ENCODE data around the gene GEMIN7. TPM values are rescaled to one million over a fixed set of nuclear protein-coding genes. Genes with fewer than 3 reads are reported as not detected.

The GEMIN7 gene
- total RNA-seq, 6 experiments from 2014 or later: 10.9 to 27.5 (median 14.0) TPM

DNA sequence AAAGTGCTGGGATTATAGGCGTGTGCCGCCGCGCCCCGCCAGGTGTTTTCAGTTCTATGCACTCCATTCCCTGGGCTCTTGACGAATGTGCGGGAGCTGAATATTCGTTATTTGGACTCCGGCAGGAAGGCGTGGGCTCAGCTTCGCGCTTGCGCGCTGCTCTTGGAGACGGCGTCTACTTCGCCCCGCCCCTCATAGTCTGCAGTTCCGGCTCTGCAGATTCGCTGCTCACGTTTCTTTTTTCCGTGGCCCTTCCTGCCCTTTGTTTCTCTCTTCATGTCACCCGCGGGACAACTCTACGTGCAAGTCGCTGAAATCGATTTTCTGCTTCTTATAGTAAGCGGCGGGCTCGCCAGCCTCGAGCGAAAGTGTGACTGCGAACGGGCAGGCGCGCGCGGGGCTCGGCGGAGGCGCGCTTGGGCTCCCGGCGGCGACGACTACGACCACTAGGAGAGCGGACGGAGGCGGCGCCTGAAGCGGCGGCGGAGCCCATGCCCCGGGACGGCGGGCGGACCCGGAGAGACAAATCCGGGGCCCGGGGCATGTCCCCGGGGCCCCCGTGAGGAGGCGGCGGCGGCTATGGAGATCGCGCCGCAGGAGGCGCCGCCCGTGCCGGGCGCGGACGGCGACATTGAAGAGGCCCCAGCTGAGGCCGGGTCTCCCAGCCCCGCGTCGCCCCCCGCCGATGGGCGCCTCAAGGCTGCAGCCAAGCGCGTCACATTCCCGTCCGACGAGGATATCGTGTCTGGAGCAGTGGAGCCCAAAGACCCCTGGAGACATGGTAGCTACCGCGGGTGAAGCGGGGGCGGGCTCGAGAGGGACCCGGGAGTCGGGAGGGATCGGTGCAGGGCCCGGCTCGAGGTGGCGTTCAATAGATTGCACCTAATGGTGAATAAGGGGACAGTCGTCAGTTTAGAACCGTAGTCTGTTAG is 14.0 kb downstream of the GEMIN7 start, which contains the start of gene PPP1R37:
PPP1R37 (plus strand) TSS at position 433 of the 932 bp plus-strand sequence; CDS start at position 580, 147 bp downstream.
- H3K4me1 ChIP-seq: peaks cover 0 to 29% (median 4%) of the 10 kb centered on the region in 4 donors
- intact Hi-C loops (cut with DNase I): no loop called here
- WGBS (ENCODE audit: insufficient coverage, low coverage, low lambda C conversion rate, missing lambda C conversion rate): 0% methylated on average over 60 of the region's 103 CpGs
- peak; percentile 94 to 96 (median 95) for DNase-seq
- TF ChIP-seq, protein P1, sequence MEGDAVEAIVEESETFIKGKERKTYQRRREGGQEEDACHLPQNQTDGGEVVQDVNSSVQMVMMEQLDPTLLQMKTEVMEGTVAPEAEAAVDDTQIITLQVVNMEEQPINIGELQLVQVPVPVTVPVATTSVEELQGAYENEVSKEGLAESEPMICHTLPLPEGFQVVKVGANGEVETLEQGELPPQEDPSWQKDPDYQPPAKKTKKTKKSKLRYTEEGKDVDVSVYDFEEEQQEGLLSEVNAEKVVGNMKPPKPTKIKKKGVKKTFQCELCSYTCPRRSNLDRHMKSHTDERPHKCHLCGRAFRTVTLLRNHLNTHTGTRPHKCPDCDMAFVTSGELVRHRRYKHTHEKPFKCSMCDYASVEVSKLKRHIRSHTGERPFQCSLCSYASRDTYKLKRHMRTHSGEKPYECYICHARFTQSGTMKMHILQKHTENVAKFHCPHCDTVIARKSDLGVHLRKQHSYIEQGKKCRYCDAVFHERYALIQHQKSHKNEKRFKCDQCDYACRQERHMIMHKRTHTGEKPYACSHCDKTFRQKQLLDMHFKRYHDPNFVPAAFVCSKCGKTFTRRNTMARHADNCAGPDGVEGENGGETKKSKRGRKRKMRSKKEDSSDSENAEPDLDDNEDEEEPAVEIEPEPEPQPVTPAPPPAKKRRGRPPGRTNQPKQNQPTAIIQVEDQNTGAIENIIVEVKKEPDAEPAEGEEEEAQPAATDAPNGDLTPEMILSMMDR (IDR thresholded peaks at IDR 0.05): peak in 3 of 4 donors; percentile 20 to 47 (median 26)
- peak; percentile 42 for TF ChIP-seq POLR2A (IDR thresholded peaks at IDR 0.05)
- H3K27me3 ChIP-seq: no peaks in the 10 kb centered on the region
- H3K27ac ChIP-seq: peak within 1 kb of the TSS; percentile 91 to 96 (median 93)
- peak; percentile 77 to 85 (median 78) for ATAC-seq
- H3K36me3 ChIP-seq: peaks cover 0 to 4% (median 0%) of the 10 kb centered on the region in 4 donors
- H3K9me3 ChIP-seq: no peaks in the 10 kb centered on the region
- H3K4me3 ChIP-seq: peak within 1 kb of the TSS; percentile 99

- WGBS (ENCODE audit: insufficient coverage, low coverage, low lambda C conversion rate, missing lambda C conversion rate): 55% methylated on average over 5 of the region's 9 CpGs
- Histone ChIP-seq H3K36me3 (peaks cover 0 to 4% (median 0%) of the 10 kb centered on the region in 4 donors), H3K9me3 (no peaks in the 10 kb centered on the region), H3K27ac (no peak overlapping the region), H3K4me3 (peak overlapping the region in 2 of 3 donors; percentile 99), H3K4me1 (peaks cover 0 to 31% (median 4%) of the 10 kb centered on the region in 4 donors), H3K27me3 (no peaks in the 10 kb centered on the region)
- intact Hi-C loops (cut with DNase I): no loop called here
- ATAC-seq (no peak), DNase-seq (no peak)
- no peak for TF ChIP-seq POLR2A (IDR thresholded peaks at IDR 0.05)
- TF ChIP-seq, protein P1 (IDR thresholded peaks at IDR 0.05): no peak
Observed at GRCh38 chr19:45094137-45094536, 15.1 kb downstream of the GEMIN7 start.

GRCh38 chr19:45094707-45095106 is 15.6 kb downstream of the GEMIN7 start:
- TF ChIP-seq, protein P1 (IDR thresholded peaks at IDR 0.05): no peak
- TF ChIP-seq POLR2A (IDR thresholded peaks at IDR 0.05): no peak
- ATAC-seq (no peak), DNase-seq (no peak)
- peaks cover 0 to 4% (median 0%) of the 10 kb centered on the region in 4 donors for H3K36me3 ChIP-seq
- no peak overlapping the region for H3K27ac ChIP-seq
- WGBS (ENCODE audit: insufficient coverage, low coverage, low lambda C conversion rate, missing lambda C conversion rate): 89% methylated on average over 4 of the region's 5 CpGs
- H3K4me1 ChIP-seq: peaks cover 0 to 31% (median 4%) of the 10 kb centered on the region in 4 donors
- intact Hi-C loops (cut with DNase I): no loop called here
- no peaks in the 10 kb centered on the region for H3K27me3 ChIP-seq
- H3K9me3 ChIP-seq: no peaks in the 10 kb centered on the region
- no peak overlapping the region for H3K4me3 ChIP-seq

- Histone ChIP-seq H3K4me3 (no peak overlapping the region), H3K36me3 (no peaks in the 10 kb centered on the region), H3K4me1 (peaks cover 0 to 25% (median 4%) of the 10 kb centered on the region in 4 donors), H3K27me3 (no peaks in the 10 kb centered on the region), H3K27ac (no peak overlapping the region), H3K9me3 (no peaks in the 10 kb centered on the region)
- intact Hi-C loops (cut with DNase I): no loop called here
- ATAC-seq (no peak), DNase-seq (no peak)
- WGBS (ENCODE audit: insufficient coverage, low coverage, low lambda C conversion rate, missing lambda C conversion rate): 68% methylated on average over 12 of the region's 14 CpGs
- TF ChIP-seq, protein P1 (IDR thresholded peaks at IDR 0.05): no peak
- TF ChIP-seq POLR2A (IDR thresholded peaks at IDR 0.05): no peak
Observed at GRCh38 chr19:45095496-45096413, 16.7 kb downstream of the GEMIN7 start.
